HCEC 1CT (cell line): ENCODE data around the gene ACTR10.
"Not testable (repeated sequence)": the region's sequence is repeated elsewhere in the genome, so short reads cannot be mapped to it uniquely, and the experiment has no call there.

Source experiments
- DNase-seq: peaks from one replicate; pipeline ENCODE4 v3.0.0-alpha.2; 2017

The ACTR10 gene

DNA sequence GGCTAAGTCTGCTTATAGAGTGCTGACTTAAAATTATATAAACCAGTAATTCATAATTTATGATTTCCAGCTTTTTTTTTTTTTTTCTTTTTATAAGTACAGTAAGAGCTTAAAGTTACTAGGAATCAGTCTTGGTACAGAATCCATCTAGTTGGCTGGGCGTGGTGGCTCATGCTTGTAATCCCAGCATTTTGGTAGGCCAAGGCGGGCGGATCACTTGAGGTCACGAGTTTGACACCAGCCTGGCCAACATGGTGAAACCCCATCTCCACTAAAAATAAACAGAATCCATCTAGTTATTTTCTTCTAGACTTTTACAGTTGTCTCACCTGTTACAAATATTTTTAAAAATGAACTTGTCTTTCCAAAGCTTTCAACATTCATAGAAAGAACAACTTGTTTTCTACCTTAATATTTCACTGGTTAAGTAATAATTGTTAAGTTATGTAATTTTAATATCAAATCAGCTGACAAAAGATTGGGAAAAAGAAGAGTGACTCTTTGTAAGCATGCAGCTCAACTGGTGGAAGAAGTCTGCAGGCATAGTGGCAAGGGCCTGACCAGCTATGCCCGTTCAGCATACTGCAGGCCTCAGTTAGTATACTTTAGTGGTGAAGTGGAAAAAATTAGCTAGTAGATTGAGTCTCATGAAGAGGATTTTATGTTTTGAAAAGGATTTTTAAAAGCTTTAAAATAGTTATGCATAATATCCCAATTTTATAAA lies 27.3 kb downstream of the ACTR10 start:
- DNase-seq, result no peak

DNA sequence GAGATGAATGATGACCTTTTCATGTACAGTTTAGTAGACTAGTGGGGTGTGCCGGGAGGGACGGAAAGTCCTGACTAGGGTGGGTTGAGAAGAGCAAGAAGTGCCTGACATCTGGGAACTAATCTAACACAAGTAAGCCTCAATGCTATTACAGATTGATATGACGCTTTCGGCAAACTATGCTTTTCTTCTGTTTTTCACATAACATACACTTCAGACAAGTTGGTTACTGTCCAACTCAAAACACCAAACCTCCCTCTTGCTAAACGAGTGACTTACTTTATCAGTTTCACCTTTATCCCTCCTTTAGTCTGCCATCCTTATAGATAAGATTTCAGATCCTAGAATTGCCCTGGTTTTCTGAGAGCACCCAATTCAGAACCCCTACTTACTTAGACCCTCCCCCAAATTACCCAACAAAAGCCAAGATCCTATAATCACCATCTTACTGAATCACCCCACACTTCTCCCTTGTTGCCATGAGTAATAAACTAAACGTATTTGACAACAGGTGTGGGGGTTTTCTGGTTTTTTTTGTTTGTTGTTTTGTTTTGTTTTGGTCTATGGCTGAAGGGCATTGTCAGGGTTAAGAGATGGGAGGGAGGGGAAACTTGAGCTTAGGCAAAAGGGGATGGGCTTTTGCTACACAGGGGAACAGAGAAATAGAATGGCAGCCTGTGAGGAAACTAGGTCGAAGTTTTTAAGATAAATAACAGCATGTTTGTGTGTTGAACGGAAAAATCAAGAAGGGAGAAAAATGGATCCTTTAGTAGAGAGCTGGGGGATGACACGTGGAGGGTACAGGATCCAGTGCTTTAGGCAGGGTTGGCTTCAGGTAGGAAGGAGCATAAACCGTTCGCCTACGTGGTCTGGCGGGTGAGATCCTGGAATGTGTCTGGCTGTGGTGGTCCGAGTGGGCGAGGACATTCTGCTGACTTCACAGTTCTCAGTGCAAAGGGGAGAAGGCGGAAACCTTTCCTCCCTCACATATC lies 38.6 kb downstream of the ACTR10 start:
- DNase-seq, result no peak

DNA sequence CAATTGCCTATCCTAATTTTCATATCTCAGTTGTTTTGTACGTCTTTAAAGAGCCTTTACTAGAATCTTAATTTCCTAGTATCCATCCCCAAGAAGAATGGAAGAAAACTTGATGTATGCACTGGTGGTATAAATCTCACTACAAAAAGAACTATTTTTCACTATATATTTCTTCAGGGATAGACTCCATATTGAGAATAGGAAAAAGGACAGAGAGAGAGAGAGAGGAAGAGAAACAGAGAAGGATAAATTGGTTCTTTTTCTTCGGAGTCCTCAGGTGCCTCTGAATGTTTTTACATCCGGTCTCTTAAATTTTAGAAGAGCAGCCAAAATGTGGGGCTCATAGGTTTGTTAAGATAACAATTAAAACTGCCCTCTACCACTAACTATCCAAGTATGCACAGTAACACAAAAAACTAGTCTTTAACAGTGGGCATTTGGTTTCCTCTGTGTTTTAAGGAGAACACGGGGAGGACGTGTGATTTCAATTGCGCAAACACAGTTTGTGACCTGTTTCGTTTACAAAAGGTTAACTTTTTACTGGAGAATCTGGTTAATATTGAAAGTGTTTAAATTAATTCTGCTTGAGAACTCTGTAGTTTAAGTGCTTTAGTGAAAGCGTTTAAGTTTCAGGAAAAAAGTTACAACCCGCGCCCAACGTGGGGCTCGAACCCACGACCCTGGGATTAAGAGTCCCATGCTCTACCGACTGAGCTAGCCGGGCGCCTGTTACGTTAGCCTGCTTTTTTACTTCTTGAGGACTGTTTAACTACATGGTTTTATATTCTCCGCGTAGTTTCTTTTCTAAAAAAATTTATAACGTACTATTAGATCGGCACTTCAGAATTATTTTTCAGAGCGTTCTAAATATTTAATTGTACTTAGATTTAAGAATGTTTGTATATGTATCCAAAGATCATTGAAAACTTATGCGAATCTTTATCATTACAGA lies 39.6 kb downstream of the ACTR10 start:
- peak; percentile 46 for DNase-seq

DNA sequence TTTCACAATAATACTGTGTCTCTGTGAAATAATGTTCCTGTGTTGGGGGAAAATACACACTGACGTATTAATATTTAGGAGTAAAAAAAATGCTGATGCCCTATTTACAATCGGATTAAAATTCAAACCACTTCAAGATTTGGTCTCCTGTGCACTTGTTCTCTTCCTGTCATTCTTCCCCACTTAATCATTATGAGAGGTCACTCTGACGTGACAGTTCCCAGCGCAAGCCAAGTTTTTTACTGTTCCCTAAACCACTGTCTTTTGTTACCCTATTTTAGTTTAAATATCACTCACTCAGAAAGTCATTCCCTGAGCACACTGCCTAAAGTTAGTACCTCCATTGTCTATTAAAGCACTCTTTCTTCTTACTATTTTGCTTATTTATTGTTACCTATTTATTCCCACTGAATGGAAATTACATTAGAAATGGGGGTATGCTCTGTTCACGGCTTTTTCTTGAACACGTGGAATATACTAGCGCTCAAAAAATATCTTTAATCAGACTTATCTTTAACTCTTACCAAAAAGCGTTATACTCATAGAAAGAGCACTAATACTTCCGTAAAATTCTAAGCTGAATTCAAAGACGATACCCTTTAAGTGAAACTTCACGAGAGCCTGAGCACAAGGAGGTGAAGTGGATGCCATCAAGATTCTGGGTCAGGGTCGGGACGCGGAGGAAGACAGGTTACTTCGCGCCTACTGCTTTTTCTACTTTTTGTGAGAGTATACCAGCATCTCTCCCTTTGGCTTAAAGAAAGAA lies 44.0 kb downstream of the ACTR10 start:
- peak; percentile 18 for DNase-seq

DNA sequence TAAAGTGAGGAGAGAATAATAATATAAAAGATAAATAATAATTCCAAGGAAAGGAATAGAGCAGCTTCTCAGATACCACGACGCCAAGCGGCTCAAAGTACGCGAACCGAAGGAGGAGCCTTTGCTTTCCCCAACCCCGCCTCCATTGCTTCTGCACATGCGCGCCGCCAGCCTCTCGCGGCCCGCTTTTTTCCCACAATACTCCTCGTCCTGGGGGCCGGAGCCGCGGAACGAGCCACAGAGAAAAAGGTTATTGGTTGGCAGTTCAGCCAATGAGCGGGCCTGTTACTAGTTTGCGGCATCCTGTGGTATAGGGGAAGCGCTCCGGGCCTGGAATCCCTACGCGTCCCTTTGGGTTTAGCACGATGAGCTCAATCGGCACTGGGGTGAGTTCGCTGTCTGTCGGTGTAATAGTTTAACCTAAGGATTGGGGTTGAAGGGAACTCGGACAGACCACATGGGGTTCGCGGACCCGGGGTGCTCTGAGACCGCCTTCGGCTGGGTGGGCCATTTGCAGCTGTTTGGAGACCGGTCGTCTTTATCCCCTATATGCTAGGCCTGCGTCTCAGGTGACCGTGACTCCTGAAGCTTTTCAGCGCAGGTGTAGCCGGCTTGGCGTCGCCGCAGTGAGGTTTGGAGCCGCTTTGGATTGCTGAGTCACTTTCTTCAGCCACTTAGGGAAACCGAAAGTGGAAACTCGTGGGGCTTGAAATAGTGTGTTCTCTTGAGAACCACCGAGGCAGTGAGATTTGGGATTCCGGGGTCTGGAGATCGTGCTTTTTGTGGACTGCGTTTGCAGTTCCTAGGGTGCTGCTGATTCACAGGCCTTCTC lies 44.8 kb downstream of the ACTR10 start, which contains the start of gene PSMA3:
PSMA3 (plus strand) TSS at position 288 of the 832 bp plus-strand sequence; CDS start at position 366, 78 bp downstream.
- DNase-seq, result peak; percentile 97

DNA sequence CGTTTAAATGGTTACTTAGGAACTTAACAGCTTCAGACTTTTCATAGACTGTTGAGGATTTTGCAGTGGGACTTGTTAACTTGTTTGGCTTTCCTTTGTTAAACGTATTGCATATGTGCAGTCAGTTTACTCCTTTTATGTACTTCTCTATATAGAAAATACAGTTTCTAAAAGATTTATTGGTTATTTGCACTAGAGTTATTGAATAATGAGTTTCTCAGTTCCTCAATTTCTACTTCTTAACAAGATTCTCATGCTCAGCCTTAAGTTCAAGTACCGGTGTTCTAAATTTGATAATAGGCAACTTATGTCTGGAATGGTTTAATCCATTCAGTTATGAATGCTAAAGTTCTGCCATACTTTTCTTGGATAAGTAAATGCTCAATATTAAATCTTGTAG lies 45.6 kb downstream of the ACTR10 start:
- no peak for DNase-seq

DNA sequence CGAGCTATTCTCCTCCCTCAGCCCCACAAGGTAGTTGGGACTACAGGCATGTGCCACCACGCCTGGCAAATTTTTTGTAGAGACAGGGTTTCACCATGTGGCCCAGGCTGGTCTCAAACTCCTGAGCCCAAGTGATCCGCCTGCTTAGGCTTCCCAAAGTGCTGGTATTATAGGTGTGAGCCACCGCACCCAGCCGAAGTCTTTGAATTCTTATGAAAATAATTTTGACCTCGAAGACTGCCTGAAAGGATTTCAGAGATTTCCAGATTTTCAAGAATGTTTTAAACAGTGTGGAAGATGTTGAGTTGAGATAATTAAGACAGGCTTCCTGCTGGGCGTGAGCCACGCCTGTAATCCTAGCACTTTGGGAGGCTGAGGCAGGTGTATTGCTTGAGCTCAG lies 49.7 kb downstream of the ACTR10 start:
- DNase-seq, result no peak

DNA sequence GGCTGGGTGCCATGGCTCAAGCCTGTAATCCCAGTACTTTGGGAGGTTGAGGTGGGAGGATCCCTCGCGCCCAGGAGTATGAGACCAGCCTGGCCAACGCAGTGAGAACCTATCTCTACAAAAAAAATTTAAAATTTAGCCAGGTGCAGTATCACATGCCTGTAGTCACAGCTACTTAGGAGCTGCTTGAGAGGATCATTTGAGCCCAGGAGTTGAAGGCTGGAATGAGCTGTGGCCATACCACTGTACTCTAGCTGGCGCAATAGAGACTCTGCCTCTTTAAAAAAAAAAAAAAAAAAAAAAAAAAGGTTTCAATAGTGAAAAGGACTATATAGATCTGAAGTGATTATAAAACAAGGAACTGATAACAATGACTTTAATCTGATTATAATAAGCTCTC lies 58.2 kb downstream of the ACTR10 start:
- no peak for DNase-seq

DNA sequence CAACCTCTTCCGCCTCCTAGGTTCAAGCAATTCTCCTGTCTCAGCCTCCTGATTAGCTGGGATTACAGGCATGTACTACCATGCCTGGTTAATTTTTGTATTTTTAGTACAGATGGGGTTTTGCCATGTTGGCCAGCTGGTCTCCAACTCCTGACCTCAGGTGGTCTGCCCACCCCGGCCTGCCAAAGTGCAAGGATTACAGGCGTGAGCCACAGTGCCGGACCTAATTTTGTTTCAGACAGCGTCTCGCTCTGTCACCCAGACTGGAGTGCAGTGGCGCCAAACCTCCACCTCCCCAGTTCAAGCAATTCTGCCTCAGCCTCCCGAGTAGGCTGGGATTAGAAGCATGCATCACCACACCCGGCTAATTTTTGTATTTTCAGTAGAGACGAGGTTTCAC lies 62.1 kb downstream of the ACTR10 start:
- not testable (repeated sequence) for DNase-seq

DNA sequence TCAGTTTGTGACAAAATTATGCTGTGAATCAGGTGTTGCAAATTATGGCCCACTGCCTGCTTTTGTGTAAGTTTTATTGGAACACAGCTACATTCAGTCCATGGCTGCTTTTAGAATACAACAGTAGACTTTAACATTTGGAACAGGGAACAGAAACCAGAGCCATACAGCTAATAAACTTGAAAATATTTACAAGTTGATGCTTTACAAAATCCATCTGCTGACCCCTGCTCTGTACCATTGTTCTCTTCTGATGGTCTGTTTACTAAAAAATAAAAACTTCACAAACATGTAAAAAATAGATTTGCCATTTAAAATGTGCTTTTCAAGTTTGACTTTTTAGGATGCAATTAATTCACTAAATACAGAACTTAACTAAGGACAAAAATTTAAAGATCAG lies 65.5 kb downstream of the ACTR10 start:
- no peak for DNase-seq

DNA sequence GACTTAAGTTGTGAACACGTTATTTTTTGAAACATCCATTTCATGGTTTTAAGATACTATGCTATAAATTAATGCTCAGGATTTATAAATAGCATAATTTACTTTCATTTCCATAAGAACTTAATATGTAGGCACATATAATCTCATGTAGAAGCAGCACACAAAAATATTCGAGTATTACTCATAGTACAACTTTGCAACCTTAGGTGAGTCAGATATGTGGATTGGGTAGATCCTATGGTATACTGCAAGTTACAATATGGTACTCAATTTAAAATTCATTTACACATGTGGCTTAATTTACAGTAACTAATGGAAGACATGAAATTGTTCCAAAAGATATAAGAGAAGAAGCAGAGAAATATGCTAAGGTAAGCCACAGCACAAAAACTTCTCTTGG lies 70.7 kb downstream of the ACTR10 start:
- peak; percentile 45 for DNase-seq

DNA sequence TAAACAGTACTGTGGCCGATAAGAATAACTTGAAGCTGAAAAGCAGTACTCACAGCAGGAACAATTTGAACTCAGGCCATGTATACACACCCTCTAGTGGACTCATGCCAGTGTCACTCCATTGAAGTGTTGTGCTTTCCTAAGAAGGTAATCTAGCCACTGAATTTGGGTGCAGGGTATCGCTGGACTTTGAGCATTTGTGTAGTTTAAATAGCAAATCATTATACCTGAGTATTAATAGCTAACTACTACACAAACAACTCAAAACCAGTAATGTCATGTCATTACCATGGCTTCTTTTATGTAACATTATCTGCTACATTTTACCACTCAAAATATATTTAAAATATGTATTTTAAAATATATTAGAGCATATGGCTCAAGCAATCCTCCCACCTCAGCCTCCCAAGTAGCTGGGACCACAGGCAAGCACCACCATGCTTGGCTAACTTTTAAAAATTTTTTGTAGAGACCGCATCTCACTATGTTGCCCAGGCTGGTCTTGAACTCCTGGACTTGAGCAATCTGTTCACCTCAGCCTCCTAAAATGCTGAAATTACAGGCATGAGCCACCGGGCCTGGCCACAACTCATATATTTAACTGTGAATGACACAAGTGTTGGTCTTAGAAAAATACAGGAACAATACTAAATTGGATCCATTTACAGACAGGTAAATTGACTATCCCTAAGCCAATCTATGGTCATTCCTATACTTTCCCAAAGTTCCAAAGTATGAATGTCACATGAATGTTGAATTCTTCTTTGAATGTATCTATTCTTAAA lies 72.8 kb downstream of the ACTR10 start:
- DNase-seq, result peak; percentile 32

DNA sequence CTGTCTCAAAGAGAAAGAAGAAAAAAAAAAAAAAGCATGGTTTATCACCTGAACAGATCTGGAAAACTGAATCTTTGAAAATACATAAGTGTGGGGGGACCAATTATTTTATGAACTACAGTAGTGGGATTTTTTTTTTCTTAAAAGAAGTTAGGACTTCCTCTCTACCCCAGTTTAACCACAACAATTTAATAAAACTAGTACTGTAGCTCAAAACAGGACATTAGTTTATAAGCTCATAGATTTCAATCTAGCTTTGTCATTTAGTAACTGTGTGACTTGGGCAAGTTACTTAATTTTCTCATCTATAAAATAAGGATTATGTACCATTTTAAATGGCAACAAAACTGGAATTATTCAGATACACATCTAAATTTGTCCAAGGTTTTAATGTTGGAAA lies 74.9 kb downstream of the ACTR10 start:
- no peak for DNase-seq

DNA sequence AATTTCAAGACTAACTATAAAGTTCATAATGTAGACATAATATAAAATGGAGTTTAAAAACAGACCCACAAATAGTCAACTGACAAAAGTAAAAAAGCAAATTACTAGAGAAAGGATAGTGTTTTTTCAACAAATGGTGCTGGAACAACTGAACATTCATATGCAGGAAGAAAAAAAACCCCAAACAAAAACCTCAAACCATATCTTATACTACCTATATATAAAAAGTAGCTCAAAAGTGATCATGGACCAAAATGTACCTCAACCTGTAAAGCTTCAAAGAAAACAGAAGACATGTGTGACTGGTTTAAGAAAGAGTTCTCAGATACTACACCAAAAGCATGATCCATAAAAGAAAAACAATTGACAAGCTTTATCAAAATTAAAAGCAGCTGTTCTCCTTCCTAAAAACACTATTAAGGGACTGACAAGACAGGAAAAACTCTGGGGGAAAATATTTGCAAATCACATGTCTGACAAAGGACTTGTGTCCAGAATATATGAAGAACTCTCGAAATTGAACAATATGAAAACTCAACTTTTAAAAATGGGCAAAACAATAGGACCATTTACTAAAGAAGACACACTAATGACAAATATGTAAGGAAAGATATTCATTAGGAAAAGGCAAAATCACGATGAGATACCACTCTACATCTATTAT lies 75.7 kb downstream of the ACTR10 start:
- DNase-seq, result no peak

DNA sequence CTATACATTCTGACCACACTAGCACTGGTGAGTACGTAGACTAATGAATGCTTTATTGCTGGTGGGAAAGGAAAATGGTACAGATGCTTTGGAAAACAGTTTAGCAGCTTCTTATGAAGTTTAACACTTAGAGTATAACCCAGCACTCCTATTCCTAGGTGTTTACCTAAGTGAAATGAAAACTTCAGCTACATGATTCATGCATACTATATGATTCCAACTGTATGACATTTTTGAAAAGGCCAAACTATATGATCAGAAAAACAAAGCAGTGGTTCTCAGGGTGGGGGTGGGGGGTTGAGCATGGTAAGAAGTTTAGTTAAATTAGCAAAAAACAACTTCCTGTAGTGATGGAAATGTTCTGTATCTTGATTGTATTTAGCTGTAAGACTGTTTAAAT lies 76.3 kb downstream of the ACTR10 start:
- DNase-seq, result no peak

DNA sequence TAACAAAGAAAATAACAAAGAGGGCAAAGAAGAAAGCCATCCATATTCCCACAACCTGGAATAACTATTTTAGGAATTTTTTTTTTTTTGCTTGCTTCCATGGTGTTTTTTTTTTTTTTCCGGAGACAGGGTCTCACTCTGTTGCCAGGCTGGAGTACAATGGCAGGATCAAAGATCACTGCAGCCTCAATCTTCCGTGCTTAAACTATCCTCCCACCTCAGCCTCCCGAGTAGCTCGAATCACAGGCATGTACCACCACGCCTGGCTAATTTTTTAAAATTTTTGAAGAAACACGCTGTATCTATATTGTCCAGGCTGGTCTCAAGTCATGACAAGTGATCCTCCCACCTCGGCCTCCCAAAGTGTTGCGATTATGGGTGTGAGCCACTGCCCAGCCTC lies 78.2 kb downstream of the ACTR10 start:
- no peak for DNase-seq

DNA sequence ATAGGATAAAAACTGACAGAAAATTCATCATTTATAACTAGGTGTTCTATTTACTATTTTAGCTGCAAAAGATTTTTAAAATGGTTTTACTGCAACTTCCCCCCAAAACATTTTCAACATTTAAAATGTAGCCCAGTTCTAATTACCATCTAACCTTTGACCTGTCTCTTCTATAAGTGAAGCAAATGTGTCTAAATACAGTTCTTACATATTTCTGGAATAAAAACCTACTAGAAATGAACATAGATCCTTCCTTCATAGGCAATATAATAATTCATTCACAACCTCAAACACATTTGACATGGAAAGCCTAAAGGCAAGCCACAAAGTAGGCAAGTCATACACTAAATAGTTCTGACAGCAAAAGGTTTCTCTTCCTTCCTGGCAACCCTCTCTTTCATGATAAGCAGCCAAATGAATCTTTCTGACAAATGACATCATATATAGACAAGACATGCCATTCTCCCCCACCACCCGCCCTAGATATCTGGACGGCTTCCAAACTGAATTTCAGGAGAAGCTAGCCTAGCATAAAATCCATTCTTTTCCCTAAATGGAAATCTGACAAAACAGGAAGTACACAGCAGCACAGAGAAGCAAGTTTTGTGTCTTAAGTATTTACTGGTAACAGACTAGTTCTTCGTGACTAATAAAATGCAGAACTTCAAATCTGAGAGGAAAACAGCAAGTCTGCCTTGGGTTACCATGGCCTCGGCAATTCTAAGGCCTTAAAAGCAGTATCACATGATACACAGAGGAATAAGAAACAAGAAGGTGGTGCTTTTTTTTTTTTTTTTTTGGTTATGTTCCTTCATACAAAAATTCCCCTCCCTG lies 81.2 kb downstream of the ACTR10 start:
- peak; percentile 88 for DNase-seq

DNA sequence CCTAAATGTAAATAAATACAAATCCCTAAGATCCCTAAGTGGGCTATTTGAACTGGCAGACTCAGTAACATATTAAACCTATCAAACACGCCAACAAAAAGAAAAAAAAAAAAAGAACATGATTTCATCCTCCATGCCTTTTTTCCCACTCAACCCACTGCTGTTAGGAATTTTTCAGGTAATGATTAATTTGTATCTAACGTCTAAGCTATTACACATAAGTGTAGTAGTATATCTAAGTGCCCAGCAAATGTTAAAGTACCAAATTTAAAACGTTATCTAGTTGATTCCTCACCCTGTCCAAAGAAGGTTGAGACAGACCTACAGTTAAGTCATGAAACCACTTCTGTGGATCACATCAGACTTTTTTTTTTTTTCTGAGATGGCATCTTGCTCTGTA lies 82.0 kb downstream of the ACTR10 start:
- no peak for DNase-seq
